KOPT-K1 (cell line): ENCODE measurements around the gene DGCR8.

Experiments
- H3K27ac ChIP-seq: fragments of 200-600 bp; sonication (generic); 2 replicates; pipeline ENCODE4 v1.5.1; 2016; ENCODE audit warnings: antibody characterized with exemption, mild to moderate bottlenecking, low read depth, low read length; ENCODE audit not compliant: poor library complexity, severe bottlenecking
- H3K36me3 ChIP-seq: fragments of 200-600 bp; sonication (generic); 2 replicates; pipeline ENCODE4 v1.5.1; 2017; ENCODE audit warnings: antibody characterized with exemption, mild to moderate bottlenecking, low read length, moderate library complexity; ENCODE audit not compliant: insufficient read depth
- H3K9me3 ChIP-seq: fragments of 200-600 bp; sonication (generic); 2 replicates; pipeline ENCODE4 v1.5.1; 2017; ENCODE audit warnings: antibody characterized with exemption, low read length, mild to moderate bottlenecking; ENCODE audit not compliant: insufficient read depth, poor library complexity, severe bottlenecking

Gene DGCR8

DNA sequence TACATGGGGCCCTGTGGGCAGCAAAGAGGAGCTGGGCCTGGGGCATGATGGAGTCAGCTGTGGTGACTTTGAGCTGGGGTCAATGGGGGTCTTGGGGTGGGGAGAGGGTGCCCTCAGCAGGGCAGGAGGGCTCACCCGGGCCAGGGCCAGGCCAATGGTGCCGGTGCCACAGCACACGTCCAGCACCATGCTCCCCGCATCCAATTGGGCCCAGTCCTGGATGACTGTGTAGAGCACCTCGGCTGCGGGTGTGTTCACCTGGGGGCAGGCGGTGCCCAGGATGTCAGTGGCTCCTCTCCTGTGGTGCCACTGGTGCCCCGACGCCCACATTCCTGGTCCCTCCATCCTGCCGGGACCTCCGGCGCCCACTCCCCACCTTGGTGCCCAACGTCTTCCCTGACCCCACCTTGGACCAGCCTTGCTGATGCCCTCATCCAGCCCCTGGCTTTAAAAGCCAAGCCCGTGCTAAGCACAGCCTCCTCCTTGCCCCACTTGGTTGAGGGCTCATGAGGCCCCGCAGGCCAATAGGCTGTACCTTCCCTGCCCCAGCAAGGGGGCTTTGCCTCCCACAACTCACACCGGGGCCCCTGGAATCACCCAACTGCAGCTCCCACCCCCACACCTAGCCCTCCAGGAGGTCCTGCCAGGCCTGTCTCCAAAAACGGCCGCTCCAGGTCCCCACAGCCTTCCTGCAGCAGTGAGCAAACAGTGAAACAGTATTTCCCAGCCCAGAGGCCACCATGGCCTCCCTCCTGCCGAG lies 33.7 kb downstream of the DGCR8 start:
- H3K9me3 ChIP-seq = no peaks in the 10 kb centered on the region
- no peak overlapping the region for H3K27ac ChIP-seq
- H3K36me3 ChIP-seq = peaks cover 74% of the 10 kb centered on the region

DNA sequence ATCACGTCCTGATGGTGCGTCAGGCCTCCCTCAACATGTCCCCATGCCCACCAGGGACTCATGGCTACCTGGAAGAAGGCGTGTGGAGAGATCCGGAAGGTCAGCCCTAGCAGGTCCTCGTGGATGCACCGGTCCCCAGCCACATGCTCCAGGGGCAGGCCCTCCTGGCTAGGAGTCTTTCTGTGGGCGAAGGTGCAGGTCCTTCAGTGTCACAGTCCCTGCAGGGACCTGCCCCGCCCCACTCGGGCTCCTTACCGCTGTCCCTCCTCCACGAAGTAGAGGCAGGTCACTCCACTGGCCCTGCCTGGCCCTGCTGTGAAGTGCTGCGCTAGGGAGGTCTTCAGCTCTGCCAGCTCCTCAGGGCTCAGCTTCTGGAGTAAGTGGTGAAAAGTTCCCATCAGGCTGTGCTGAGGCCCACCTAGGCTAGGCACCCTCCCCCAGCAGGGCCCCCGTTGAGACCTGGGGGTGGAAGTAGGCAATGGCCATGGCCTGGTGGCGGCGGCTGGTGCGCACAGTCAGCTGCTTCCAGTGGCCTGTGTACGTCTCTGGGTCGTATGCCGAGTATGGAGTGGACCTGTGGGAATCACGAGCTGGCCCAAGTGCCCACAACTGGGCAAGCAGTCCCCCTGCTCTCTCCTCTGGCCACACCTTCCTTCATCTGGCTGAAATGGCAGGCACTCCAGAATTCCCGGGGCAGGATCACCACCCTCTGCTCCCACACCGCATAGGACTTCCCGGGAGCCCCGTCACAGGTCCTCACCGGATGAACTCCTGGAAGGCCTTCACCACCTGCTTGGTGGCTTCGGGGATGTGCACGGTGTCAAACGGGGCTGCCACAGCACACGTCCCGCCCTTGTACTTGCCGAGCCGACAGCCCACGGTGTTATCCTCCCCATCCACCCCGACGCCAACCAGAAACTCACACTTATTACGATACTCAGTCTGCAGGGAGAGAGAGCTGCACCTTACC lies 34.8 kb downstream of the DGCR8 start:
- H3K36me3 ChIP-seq = peaks cover 74% of the 10 kb centered on the region
- H3K9me3 ChIP-seq = no peaks in the 10 kb centered on the region
- no peak overlapping the region for H3K27ac ChIP-seq

DNA sequence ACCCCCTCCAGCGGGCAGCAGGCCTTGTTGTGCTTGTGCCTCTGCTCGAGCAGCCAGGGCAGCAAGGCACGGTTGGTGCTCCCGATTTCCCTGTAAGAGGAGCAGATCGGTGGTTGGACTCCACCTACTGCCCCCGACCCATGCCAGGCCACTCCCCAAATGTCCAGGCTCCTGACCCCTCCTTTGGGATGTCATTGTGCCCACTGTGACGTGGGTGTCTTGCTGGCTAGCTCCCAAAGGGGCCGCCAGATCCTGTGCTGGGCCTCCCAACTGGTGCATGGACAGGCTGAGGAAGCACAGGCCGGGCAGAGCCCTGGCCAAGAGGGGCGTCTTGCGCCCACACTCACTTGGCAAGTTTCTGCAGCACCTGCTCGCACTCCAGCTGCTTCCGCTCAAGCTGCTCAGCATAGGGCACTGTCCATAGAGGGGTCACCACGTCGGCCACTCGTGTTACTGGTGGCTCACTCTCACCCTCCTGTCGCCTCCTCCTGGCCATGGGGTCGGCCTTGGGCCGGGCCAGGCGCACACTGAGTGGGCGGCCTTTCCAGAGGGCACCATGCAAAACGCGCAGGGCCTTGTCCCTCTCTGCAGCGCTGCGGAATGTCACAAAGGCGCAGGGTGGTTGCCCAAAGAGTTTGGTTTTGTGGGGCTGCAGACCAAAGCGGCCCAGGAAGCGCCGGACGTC lies 35.8 kb downstream of the DGCR8 start, which contains the start of gene RANBP1:
Gene RANBP1 (plus strand): TSS at position 414 of the 685 bp plus-strand sequence. CDS start 81 bp downstream, at position 495.
- Histone ChIP-seq H3K27ac (peak within 1 kb of the TSS; percentile 96), H3K36me3 (peaks cover 74% of the 10 kb centered on the region), H3K9me3 (no peaks in the 10 kb centered on the region)

DNA sequence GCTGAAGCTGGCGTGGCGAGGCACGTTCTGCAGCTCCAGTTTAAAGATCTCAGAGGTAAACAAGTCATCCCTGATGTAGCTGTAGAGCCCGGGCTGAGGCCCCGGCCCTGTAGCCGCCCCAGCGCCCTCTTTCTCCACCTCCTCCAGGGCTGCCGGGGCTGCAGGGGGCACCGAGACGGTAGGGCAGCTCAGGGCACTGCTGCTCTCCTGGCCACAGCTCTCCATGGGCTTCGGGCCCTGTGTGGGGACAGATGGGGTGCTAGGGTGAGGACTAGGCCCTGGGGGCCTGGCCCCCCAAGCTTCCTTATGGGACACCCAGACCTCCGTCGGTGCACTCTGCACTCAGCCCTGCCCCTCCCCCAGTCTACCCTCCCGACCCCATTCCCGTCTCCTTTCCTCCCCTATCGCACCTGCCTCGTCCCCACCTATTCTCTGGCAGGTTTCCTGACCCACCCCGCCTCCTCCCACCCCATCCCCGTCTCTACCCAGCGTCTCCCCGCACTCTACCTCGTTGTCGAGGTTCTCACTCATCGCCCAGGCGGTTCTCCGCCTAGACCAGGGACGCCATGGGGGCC lies 36.4 kb downstream of the DGCR8 start:
- Histone ChIP-seq H3K9me3 (no peaks in the 10 kb centered on the region), H3K36me3 (peaks cover 77% of the 10 kb centered on the region), H3K27ac (peak overlapping the region; percentile 96)

DNA sequence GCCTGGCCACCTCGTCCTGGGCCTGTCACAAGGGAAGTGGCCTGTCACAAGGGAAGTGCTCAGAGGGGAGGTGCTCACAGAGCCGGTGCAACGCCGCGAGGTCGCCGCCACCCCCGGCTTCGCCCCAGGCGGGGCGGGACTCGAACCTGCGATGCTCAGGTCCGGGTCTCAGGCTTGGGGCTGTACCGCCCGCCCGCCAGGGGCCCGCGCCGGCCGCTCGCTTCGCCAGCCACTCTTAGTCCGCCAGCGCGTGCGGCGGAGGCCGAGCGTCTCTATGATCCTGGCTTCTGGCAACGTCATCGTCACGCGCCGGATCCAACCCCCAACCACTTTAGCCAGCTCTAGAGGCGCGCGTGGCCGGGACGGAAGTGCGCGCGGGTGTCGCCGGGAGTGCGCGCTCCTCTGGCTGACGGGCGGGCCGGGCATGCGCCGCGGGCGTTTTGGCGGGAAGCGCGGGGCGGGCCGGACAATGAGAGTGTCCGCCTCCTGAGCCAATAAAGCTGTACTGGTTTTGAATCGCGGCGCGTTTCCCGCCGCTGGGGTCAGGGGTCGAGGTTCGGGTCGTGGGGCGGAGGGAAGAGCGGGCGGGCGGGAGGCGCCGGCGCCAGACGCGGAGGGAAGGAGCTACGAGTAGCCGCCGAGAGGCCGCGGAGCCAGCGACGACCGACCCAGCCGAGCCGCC lies 37.1 kb downstream of the DGCR8 start, which contains the start of gene TRMT2A:
Gene TRMT2A (minus strand): TSS at position 276 of the 682 bp plus-strand sequence. CDS start 320 bp downstream, outside the sequence.
- peaks cover 78% of the 10 kb centered on the region for H3K36me3 ChIP-seq
- peak within 1 kb of the TSS; percentile 96 for H3K27ac ChIP-seq
- no peaks in the 10 kb centered on the region for H3K9me3 ChIP-seq

DNA sequence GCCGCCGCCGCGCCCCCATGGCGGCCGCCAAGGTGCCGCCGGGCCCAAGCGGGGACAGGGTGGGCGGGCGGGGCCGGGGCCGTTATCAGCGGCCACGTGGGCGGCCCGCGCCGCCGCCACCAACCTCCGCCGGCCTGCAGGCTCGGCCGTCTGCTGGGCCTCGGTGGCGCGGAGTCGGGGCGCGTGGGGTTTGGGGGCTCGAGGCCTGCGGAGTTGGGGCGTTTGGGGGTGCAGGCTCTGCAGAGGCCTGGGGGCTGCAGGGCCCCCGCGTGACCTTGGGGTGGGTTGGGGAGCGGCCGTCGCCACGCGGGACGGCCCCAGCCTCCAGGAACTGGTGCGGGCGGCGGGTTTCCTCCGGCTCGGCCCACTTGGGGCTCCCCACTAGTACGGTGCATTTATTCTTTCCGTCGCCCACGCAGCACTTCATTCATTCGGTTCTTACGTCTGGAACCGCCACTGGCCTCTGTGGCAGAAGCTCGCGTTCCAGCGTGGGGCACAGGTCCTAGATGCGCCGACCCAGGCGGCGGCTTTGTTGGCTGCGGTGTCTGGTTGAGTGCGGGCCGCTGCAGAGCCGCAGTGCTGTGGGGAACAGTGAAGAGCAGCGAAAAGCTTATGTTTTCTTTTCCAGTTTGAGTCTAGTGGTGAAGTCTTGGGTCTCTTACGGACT lies 37.7 kb downstream of the DGCR8 start:
- H3K36me3 ChIP-seq = peaks cover 78% of the 10 kb centered on the region
- peak overlapping the region; percentile 96 for H3K27ac ChIP-seq
- H3K9me3 ChIP-seq = no peaks in the 10 kb centered on the region

DNA sequence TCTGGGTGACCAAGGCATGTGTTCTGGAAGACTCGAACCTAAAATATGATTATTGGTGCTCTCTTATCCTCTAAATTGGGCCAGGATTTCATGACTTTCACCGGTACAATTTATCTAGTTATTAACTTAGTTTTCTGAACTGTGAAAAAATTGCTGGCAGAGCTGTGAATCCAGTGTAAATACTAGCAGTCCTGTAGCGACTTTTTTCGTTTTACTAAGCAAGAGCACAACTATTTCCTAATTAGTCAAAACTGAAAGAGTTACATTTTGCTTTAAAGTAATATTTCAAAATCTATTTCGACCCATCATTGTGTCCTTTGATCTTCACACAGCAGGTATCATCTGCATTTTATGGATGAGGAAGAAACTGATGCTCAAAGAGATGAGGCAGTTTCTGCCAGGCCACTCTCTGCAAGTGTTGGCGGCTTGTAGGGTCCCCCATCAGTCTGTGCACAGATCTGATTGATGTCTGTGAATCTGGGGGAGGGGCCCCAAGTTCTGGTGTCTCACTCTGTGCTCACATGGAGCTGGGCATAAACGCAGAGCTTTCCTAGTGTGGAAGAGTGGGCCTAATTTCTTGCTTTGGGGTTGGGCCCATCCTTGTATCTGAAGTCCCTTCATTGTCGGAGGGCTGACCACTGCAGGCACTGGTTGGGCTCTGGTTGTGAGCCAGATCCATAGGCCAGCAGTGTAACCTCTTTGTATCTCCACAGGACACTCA lies 38.4 kb downstream of the DGCR8 start:
- peaks cover 78% of the 10 kb centered on the region for H3K36me3 ChIP-seq
- peak overlapping the region; percentile 96 for H3K27ac ChIP-seq
- no peaks in the 10 kb centered on the region for H3K9me3 ChIP-seq

DNA sequence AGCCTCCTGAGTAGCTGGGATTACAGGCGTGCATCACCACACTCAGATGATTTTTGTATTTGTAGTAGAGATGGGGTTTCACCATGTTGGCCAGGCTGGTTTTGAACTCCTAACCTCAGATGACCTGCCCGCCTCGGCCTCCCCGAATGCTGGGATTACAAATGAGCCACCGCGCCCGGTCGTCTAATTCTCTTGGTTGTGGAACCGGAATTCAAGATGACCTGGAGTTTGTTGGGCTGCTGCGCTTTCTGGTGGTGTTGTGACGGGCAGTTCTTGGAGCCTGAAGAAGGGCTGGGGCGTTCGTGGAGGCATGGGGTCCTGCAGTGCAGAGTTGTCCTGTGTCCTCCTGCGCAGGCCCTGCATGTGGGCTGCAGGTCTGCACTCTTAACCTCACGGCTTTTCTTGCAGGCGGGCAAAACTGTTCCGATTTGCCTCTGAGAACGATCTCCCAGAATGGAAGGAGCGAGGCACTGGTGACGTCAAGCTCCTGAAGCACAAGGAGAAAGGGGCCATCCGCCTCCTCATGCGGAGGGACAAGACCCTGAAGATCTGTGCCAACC lies 41.9 kb downstream of the DGCR8 start:
- no peak overlapping the region for H3K27ac ChIP-seq
- no peaks in the 10 kb centered on the region for H3K9me3 ChIP-seq
- H3K36me3 ChIP-seq = peaks cover 86% of the 10 kb centered on the region

DNA sequence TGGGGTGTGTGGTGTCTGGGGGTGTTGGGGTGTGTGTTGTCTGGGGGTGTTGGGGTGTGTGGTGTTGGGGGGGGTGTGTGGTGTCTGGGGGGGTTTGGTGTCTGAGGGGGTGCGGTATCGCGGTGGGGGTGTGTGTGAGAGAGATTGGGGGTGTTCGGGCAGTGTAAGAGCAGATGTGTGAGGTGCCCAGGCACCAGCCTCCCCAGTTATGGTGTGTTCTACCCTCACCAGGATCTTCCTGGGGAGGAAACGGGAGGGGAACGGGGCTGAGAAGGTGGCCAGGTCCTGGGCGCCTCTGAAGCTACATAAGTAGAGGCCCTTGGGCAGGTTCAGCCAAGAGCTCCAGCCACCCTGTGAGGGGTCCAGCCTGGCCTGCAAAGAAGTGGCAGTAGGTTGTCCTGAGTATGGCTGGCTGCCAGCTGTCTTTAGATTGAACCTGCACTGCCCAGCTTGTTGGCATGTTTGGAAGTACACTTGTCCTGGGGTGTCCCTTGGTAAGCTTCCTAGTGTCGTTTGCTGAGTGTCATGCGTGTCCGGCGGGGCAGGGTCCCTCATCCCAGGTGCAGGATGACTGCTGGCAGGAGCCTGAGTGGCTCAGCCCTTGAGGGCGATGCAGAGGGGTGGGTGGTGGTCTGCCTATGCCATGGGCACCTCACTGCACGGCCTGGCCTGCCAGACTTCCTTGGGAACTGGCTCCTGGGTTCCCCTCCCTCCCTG lies 43.5 kb downstream of the DGCR8 start:
- H3K36me3 ChIP-seq = peaks cover 100% of the 10 kb centered on the region
- no peak overlapping the region for H3K27ac ChIP-seq
- no peaks in the 10 kb centered on the region for H3K9me3 ChIP-seq

DNA sequence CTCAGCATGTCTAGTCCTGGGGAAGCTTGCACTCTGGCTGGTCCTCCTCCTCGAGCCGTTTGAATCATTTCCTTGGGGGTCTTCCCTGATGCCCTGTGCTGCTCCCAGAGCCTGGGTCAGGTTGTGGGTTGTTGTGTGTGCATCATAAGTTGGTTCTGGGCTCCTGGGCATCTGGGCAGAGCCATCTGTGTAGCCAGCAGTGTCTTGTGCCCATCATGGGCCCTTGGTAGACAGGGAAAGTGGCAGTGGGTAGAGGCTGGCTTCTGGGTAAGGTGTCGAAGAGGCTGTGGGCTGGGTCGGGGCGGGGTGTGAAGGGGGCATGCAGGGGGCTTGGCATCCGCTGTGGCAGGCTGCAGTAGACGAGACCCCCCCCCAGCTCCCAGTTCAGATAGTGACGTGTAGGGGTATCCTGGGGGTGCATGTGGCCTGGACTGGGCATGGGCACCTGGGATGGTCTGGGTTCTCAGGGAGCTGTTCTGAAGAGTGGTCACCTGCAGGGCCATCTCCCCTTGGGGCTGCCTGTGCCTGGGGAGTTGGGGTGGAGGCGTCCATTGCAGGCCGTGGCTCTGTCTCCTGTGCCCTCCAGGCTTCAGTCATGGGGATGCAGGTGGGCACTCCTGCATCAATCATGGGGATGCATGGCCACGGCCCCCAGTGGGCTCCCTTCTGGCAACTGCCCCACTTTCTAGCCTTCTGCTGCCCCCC lies 44.2 kb downstream of the DGCR8 start:
- no peaks in the 10 kb centered on the region for H3K9me3 ChIP-seq

DNA sequence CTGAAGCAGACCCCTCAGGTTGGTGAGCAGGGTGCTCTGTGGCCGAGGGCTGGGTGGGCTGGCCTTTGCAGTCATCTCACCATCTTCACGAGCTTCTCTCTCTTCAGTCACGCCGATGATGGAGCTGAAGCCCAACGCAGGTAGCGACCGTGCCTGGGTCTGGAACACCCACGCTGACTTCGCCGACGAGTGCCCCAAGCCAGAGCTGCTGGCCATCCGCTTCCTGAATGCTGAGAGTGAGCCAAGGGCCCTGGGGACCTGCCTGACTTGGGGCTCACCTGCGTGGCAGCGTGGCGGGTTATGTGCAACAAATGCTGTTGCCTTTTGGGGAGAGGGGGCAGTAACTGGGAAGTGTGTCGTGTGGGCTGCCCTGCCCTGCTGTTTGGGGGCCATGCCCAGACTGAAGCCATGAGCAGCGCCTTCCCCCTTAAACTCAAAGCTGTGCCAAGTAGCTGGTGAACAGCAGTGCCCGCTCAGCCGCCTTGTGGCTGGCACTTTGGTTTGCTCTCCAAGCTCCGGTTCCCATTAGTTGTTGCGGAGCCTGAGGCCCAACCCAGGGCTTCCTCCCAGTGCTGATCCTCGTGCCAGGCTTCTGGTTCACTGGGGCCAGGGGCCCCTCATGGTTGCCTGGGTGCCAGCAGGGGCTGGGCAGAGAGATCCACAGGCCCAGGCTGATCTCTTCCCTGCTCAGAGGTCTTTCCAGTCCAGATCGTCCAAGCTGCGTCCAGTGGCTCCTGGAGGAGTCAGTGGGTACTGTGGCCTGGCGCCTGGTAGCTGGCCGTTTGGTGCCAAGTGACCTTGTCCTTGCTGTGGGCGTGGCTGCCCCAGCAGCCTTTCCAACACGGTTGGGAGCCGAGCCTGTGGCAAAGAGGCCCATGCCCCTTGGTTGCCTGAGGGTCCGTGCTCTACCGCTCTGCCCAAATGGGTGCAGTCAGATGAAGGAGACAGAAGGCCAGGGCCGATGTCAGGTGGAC lies 45.4 kb downstream of the DGCR8 start:
- H3K36me3 ChIP-seq = peaks cover 85% of the 10 kb centered on the region
- H3K9me3 ChIP-seq = no peaks in the 10 kb centered on the region

More for the DNA sequence above, 44.2 kb downstream of the DGCR8 start:
- peaks cover 98% of the 10 kb centered on the region for H3K36me3 ChIP-seq
- no peak overlapping the region for H3K27ac ChIP-seq

More for the DNA sequence above, 45.4 kb downstream of the DGCR8 start:
- H3K27ac ChIP-seq = no peak overlapping the region
